WTC11 (cell line): Measurements from ENCODE around the gene COPS7A. TPM values are rescaled to one million over a fixed set of nuclear protein-coding genes. Genes with fewer than 3 reads are reported as not detected.
A peak's percentile ranks its signal among the peaks of the same experiment; 100 is the strongest.

ENCODE experiments used
- ATAC-seq: fragments of 200-7000 bp; cut with Tn5 transposase; 2 replicates; pipeline ENCODE4 v1.10.0; 2021; ENCODE audit warnings: mild to moderate bottlenecking, moderate library complexity
- CTCF ChIA-PET: fragments of 300-600 bp; sonication (Branson Sonifier 250); formaldehyde crosslinking; loops from one replicate; lab custom pipeline; 2021; ENCODE audit warnings: antibody characterized with exemption; lab: Charles Lee
- POLR2A ChIA-PET: fragments of 350-600 bp; sonication (Branson Sonifier 250); formaldehyde crosslinking; loops from one replicate; lab custom pipeline; 2021; ENCODE audit warnings: antibody characterized with exemption; lab: Charles Lee
- DNase-seq: peaks from one replicate; pipeline ENCODE4 v3.0.0; 2021; ENCODE audit warnings: low spot score
- H3K27ac Mint-ChIP-seq: 2 replicates; pipeline ENCODE4 v1.8.0; 2021; ENCODE audit warnings: mixed read lengths
- H3K27me3 Mint-ChIP-seq: 2 replicates; pipeline ENCODE4 v1.8.0; 2021; ENCODE audit warnings: low read depth, mild to moderate bottlenecking, moderate library complexity, mixed read lengths
- H3K36me3 Mint-ChIP-seq: 2 replicates; pipeline ENCODE4 v1.8.0; 2021; ENCODE audit warnings: mixed read lengths
- H3K4me1 Mint-ChIP-seq: 2 replicates; pipeline ENCODE4 v1.8.0; 2022; ENCODE audit warnings: mixed read lengths
- H3K4me3 Mint-ChIP-seq: 2 replicates; pipeline ENCODE4 v1.8.0; 2021; ENCODE audit warnings: mild to moderate bottlenecking, moderate library complexity, mixed read lengths
- H3K9me3 Mint-ChIP-seq: 2 replicates; pipeline ENCODE4 v1.8.0; 2021; ENCODE audit warnings: mixed read lengths
- ATF1 ChIP-seq: sonication (generic); formaldehyde crosslinking; IDR thresholded peaks from 2 replicates; pipeline ENCODE4 v1.8.1; 2023; ENCODE audit warnings: mild to moderate bottlenecking, moderate library complexity, missing genetic modification reagents
- CBFB ChIP-seq: sonication (generic); formaldehyde crosslinking; IDR thresholded peaks from 2 replicates; pipeline ENCODE4 v1.8.1; 2022; ENCODE audit warnings: mild to moderate bottlenecking, low read depth, missing genetic modification reagents
- CREM ChIP-seq: sonication (generic); formaldehyde crosslinking; IDR thresholded peaks from 2 replicates; pipeline ENCODE4 v1.8.1; 2022; ENCODE audit warnings: mild to moderate bottlenecking, missing genetic modification reagents, moderate library complexity
- CTCF ChIP-seq: fragments of 200-600 bp; IDR thresholded peaks from 2 replicates; pipeline ENCODE4 v1.8.0; 2022; ENCODE audit warnings: antibody characterized with exemption
- E2F4 ChIP-seq: sonication (generic); formaldehyde crosslinking; IDR thresholded peaks from 2 replicates; pipeline ENCODE4 v1.8.1; 2022; ENCODE audit warnings: low read depth, mild to moderate bottlenecking, moderate library complexity, missing genetic modification reagents, borderline replicate concordance
- E2F5 ChIP-seq: sonication (generic); formaldehyde crosslinking; IDR thresholded peaks from 2 replicates; pipeline ENCODE4 v1.8.1; 2022; ENCODE audit warnings: mild to moderate bottlenecking, moderate library complexity, missing genetic modification reagents
- ETV6 ChIP-seq: sonication (generic); formaldehyde crosslinking; IDR thresholded peaks from 2 replicates; pipeline ENCODE4 v1.8.1; 2022; ENCODE audit warnings: mild to moderate bottlenecking, missing genetic modification reagents
- FOXP1 ChIP-seq: sonication (generic); formaldehyde crosslinking; IDR thresholded peaks from 2 replicates; pipeline ENCODE4 v1.8.0; 2022; ENCODE audit warnings: missing genetic modification reagents, mild to moderate bottlenecking, moderate library complexity, borderline replicate concordance
- GTF2I ChIP-seq: fragments of 250-450 bp; sonication (Bioruptor Pico); conservative IDR thresholded peaks from 2 replicates; pipeline ENCODE4 v1.4.0; 2021; ENCODE audit warnings: mild to moderate bottlenecking
- HMGA2 ChIP-seq: fragments of 250-450 bp; sonication (Bioruptor Pico); IDR thresholded peaks from 2 replicates; pipeline ENCODE4 v1.4.0; 2021; ENCODE audit warnings: mild to moderate bottlenecking, moderate library complexity
- IRF1 ChIP-seq: sonication (generic); formaldehyde crosslinking; IDR thresholded peaks from 2 replicates; pipeline ENCODE4 v1.8.0; 2023; ENCODE audit warnings: missing genetic modification reagents
- PREB ChIP-seq: sonication (generic); formaldehyde crosslinking; IDR thresholded peaks from 2 replicates; pipeline ENCODE4 v1.8.1; 2022; ENCODE audit warnings: mild to moderate bottlenecking, missing genetic modification reagents, moderate library complexity, borderline replicate concordance
- SMAD4 ChIP-seq: sonication (generic); formaldehyde crosslinking; IDR thresholded peaks from 2 replicates; pipeline ENCODE4 v1.8.0; 2022; ENCODE audit warnings: mild to moderate bottlenecking, missing genetic modification reagents
- TP53 ChIP-seq: sonication (generic); formaldehyde crosslinking; IDR thresholded peaks from 2 replicates; pipeline ENCODE4 v1.8.1; 2023; ENCODE audit warnings: mild to moderate bottlenecking, missing genetic modification reagents
- USF1 ChIP-seq: sonication (generic); formaldehyde crosslinking; IDR thresholded peaks from 2 replicates; pipeline ENCODE4 v1.8.0; 2022; ENCODE audit warnings: mild to moderate bottlenecking, missing genetic modification reagents
- USF2 ChIP-seq: sonication (generic); formaldehyde crosslinking; IDR thresholded peaks from 2 replicates; pipeline ENCODE4 v1.8.1; 2023; ENCODE audit warnings: mild to moderate bottlenecking, missing genetic modification reagents, moderate library complexity
- ZBTB43 ChIP-seq: sonication (generic); formaldehyde crosslinking; IDR thresholded peaks from 2 replicates; pipeline ENCODE4 v1.8.1; 2023; ENCODE audit warnings: mild to moderate bottlenecking, missing genetic modification reagents
- ZNF396 ChIP-seq: fragments of 250-450 bp; sonication (Bioruptor Pico); IDR thresholded peaks from 2 replicates; pipeline ENCODE4 v1.8.0; 2021; ENCODE audit warnings: mild to moderate bottlenecking, moderate library complexity, borderline replicate concordance
- ZNF532 ChIP-seq: fragments of 250-450 bp; sonication (Bioruptor Pico); IDR thresholded peaks from 2 replicates; pipeline ENCODE4 v1.9.0; 2021; ENCODE audit warnings: mild to moderate bottlenecking, borderline replicate concordance
- total RNA-seq: library from RNA; stranded (reverse); gene quantifications from 3 replicates; pipeline ENCODE4 v1.2.3, GENCODE V29; 2021

The COPS7A gene
- total RNA-seq, 1 experiment from 2014 or later: 41.4 TPM

GRCh38 chr12:6688999-6689882, 34.6 kb upstream of the COPS7A start, which contains the start of gene ZNF384 (continued):
- no peak for TF ChIP-seq ZNF532 (CRISPR knock-in tag)
- TF ChIP-seq ZNF396 (CRISPR knock-in tag): no peak
- TF ChIP-seq CREM (CRISPR knock-in tag): peak; percentile 96
- no peak for TF ChIP-seq PREB (CRISPR knock-in tag)
- no peak for TF ChIP-seq E2F4 (CRISPR knock-in tag)
- no peak for TF ChIP-seq FOXP1 (CRISPR knock-in tag)
- no peak for TF ChIP-seq GTF2I (CRISPR knock-in tag)
- peak; percentile 45; the same call in 1 of the 2 replicates for TF ChIP-seq USF1 (CRISPR knock-in tag)
- peak; percentile 82 for TF ChIP-seq ETV6
- no peak for TF ChIP-seq SMAD4
- TF ChIP-seq E2F5: peak; percentile 80; the same call in 1 of the 2 replicates
- 0 out of 2 replicates have a peak, but pooled peaks have one; percentile 11 for TF ChIP-seq TP53
- TF ChIP-seq USF2 (CRISPR knock-in tag): 0 out of 2 replicates have a peak, but pooled peaks have one; percentile 16

- Mint-ChIP-seq H3K4me1 (peaks cover 23% of the 10 kb centered on the region), H3K36me3 (peaks cover 7% of the 10 kb centered on the region; the same call in 1 of the 2 replicates), H3K4me3 (no peak overlapping the region), H3K27ac (no peak overlapping the region), H3K27me3 (peaks cover 3% of the 10 kb centered on the region; the same call in 1 of the 2 replicates), H3K9me3 (no peaks in the 10 kb centered on the region)
- CTCF ChIA-PET: interaction anchor here (1.4 to 1.9 kb wide), 3 partner anchors 8 to 71 kb away, joined by 3 to 10 read pairs (median 4); partner anchors contain the start of gene COPS7A
- POLR2A ChIA-PET: no interaction called here
- DNase-seq (no peak), ATAC-seq (no peak)
- TF ChIP-seq IRF1 (no peak), CBFB (CRISPR knock-in tag) (no peak), HMGA2 (CRISPR knock-in tag) (no peak), ZBTB43 (no peak), ATF1 (CRISPR knock-in tag) (no peak), ETV6 (no peak), CTCF (no peak), GTF2I (CRISPR knock-in tag) (no peak)
Observed at GRCh38 chr12:6691473-6691872, 32.4 kb upstream of the COPS7A start.
